ENCODE measurements around the gene RALGPS1. TPM values are rescaled to one million over a fixed set of nuclear protein-coding genes. Genes with fewer than 3 reads are reported as not detected.
"Not testable (repeated sequence)": the region's sequence is repeated elsewhere in the genome, so short reads cannot be mapped to it uniquely, and the experiment has no call there.

Gene RALGPS1
- total RNA-seq, 2 experiments from 2014 or later, result 1.9 to 2.2 TPM

- intact Hi-C loops (cut with micrococcal nuclease), result no loop called here
- no peaks in the 10 kb centered on the region for H3K9me3 Mint-ChIP-seq
- no peaks in the 10 kb centered on the region for H3K4me1 Mint-ChIP-seq (ENCODE audit: low read depth)
- ChIA-PET POLR2A (no interaction called here), CTCF (no interaction called here)
- no peak overlapping the region for H3K4me3 Mint-ChIP-seq
- ATAC-seq (no peak), DNase-seq (no peak)
- no peak overlapping the region for H3K27ac Mint-ChIP-seq
- peaks cover 16% of the 10 kb centered on the region for H3K27me3 Mint-ChIP-seq
- TF ChIP-seq, protein P1, sequence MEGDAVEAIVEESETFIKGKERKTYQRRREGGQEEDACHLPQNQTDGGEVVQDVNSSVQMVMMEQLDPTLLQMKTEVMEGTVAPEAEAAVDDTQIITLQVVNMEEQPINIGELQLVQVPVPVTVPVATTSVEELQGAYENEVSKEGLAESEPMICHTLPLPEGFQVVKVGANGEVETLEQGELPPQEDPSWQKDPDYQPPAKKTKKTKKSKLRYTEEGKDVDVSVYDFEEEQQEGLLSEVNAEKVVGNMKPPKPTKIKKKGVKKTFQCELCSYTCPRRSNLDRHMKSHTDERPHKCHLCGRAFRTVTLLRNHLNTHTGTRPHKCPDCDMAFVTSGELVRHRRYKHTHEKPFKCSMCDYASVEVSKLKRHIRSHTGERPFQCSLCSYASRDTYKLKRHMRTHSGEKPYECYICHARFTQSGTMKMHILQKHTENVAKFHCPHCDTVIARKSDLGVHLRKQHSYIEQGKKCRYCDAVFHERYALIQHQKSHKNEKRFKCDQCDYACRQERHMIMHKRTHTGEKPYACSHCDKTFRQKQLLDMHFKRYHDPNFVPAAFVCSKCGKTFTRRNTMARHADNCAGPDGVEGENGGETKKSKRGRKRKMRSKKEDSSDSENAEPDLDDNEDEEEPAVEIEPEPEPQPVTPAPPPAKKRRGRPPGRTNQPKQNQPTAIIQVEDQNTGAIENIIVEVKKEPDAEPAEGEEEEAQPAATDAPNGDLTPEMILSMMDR (IDR thresholded peaks at IDR 0.05), result no peak
- H3K36me3 Mint-ChIP-seq (ENCODE audit: low read depth), result no peaks in the 10 kb centered on the region
These were observed 100.4 kb downstream of the RALGPS1 start for GRCh38 chr9:127014910-127015540.

DNA sequence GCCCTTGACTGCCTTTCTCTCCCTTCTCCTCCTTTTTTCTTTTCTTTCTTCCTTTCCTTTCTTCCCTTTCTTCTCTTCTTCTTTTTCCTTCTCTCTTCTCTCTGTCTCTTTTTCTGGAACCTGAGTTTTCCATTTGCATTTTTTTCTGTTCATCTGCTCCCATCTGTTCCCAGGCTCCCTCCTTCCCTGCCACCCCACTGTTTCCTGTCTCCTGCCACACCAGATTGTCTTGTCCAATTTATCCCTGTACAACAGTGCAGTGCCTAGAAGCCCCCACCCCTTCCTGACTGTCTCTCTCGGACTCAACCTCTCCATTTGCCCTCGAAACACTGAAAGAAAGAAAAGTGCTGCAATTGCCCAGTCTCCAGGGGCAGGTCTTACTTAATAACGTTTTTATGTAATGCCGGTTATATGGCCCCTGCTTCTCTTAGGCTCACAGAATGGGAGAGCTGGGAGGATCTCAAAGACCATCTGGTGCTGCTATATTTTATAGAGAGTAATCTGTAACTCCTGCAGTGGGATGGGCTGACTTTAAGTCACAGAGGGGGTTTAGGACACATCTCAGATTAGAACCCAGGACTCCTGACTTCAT lies 101.4 kb downstream of the RALGPS1 start:
- intact Hi-C loops (cut with micrococcal nuclease), result no loop called here
- Mint-ChIP-seq H3K36me3 (ENCODE audit: low read depth) (no peaks in the 10 kb centered on the region), H3K9me3 (no peaks in the 10 kb centered on the region), H3K4me3 (no peak overlapping the region), H3K27ac (no peak overlapping the region), H3K27me3 (peaks cover 11% of the 10 kb centered on the region), H3K4me1 (ENCODE audit: low read depth) (peaks cover 3% of the 10 kb centered on the region)
- ATAC-seq, result no peak
- TF ChIP-seq, protein P1 (IDR thresholded peaks at IDR 0.05), result no peak
- ChIA-PET POLR2A (no interaction called here), CTCF (interaction anchor here (1.1 kb wide), 1 partner anchor 58 kb away, joined by 3 read pairs; no protein-coding TSS in a partner anchor)
- no peak for DNase-seq

- H3K27ac Mint-ChIP-seq; H3K27me3 Mint-ChIP-seq; intact Hi-C loops (cut with micrococcal nuclease); H3K4me3 Mint-ChIP-seq; H3K4me1 Mint-ChIP-seq (ENCODE audit: low read depth); DNase-seq; ATAC-seq; H3K9me3 Mint-ChIP-seq; H3K36me3 Mint-ChIP-seq (ENCODE audit: low read depth): not testable (repeated sequence)
- POLR2A ChIA-PET, result interaction anchor here (0.6 kb wide), 1 partner anchor 425 kb away, joined by 3 read pairs; no protein-coding TSS in a partner anchor
- CTCF ChIA-PET, result interaction anchor here (0.6 kb wide), 1 partner anchor 78 kb away, joined by 3 read pairs; no protein-coding TSS in a partner anchor
These were observed 103.4 kb downstream of the RALGPS1 start for GRCh38 chr9:127017979-127018378.

DNA sequence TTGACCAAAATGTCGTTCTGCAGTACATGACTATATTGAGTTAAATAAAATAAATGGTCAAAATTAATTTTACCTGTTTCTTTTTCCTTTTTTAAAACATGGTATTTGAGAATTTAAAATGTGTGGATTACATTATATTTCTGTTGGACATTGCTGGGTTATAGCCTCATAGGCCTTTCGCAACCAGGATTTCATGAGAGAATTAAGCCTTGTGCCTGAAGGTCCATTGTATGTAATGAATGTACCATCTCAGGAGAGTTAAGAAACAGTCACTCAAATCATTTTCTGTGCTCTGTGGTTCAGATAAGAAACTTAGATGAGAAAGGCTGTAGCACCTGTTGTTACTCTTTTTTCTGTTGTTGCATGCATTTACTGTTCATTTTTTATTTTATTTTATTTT lies 104.4 kb downstream of the RALGPS1 start:
- no peaks in the 10 kb centered on the region for H3K36me3 Mint-ChIP-seq (ENCODE audit: low read depth)
- TF ChIP-seq, protein P1 (IDR thresholded peaks at IDR 0.05), result no peak
- ChIA-PET POLR2A (no interaction called here), CTCF (no interaction called here)
- intact Hi-C loops (cut with micrococcal nuclease), result no loop called here
- no peak for DNase-seq
- peaks cover 7% of the 10 kb centered on the region for H3K27me3 Mint-ChIP-seq
- no peak overlapping the region for H3K4me3 Mint-ChIP-seq
- no peak for ATAC-seq
- peaks cover 3% of the 10 kb centered on the region for H3K4me1 Mint-ChIP-seq (ENCODE audit: low read depth)
- no peaks in the 10 kb centered on the region for H3K9me3 Mint-ChIP-seq
- no peak overlapping the region for H3K27ac Mint-ChIP-seq

DNA sequence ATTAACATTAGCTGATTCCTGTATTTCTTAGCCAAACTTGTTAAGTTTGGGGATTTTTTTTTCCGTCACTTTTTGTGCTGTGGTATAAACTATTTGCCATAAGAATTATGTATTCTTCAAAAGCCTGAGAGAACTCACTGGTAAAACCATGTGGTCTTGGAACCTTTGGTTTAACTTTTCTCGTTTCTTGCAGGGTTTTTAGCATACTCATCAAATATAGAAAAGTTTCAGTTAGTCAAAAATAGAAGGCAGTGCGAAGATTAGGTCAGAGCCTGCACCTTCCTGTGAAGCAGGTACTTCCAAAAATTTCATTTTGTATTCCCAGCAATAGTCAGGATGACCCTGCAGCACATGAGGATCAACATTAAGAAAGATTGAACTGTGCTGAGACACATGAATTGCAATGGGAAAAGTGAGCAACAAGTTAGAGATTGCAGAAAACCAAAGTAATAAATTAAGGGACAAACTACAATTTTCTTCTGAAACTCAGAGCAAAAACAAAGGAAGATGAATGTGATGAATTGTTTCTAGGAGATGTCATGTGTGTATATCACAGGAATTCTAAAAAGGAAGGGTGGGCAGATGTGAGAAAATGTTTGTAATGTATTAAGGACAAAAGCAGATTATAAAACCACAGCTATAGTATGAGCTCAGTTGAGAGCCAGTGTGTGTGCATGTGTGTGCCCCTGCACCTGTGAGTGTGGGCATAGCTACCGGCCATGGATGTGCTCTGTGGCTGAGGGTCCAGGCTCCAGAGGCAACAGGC lies 105.6 kb downstream of the RALGPS1 start:
- peaks cover 3% of the 10 kb centered on the region for H3K4me1 Mint-ChIP-seq (ENCODE audit: low read depth)
- ChIA-PET POLR2A (no interaction called here), CTCF (no interaction called here)
- ATAC-seq (no peak), DNase-seq (no peak)
- TF ChIP-seq, protein P1 (IDR thresholded peaks at IDR 0.05), result no peak
- H3K27me3 Mint-ChIP-seq, result peaks cover 11% of the 10 kb centered on the region
- no peak overlapping the region for H3K27ac Mint-ChIP-seq
- no peak overlapping the region for H3K4me3 Mint-ChIP-seq
- no peaks in the 10 kb centered on the region for H3K36me3 Mint-ChIP-seq (ENCODE audit: low read depth)
- intact Hi-C loops (cut with micrococcal nuclease), result no loop called here
- H3K9me3 Mint-ChIP-seq, result no peaks in the 10 kb centered on the region
